ENCODE results near the gene TPCN2.
A peak's percentile ranks its signal among the peaks of the same experiment; 100 is the strongest.

The TPCN2 gene

GRCh38 chr11:69154938-69155301, 106.2 kb downstream of the TPCN2 start:
- DNase-seq, result no peak

DNA sequence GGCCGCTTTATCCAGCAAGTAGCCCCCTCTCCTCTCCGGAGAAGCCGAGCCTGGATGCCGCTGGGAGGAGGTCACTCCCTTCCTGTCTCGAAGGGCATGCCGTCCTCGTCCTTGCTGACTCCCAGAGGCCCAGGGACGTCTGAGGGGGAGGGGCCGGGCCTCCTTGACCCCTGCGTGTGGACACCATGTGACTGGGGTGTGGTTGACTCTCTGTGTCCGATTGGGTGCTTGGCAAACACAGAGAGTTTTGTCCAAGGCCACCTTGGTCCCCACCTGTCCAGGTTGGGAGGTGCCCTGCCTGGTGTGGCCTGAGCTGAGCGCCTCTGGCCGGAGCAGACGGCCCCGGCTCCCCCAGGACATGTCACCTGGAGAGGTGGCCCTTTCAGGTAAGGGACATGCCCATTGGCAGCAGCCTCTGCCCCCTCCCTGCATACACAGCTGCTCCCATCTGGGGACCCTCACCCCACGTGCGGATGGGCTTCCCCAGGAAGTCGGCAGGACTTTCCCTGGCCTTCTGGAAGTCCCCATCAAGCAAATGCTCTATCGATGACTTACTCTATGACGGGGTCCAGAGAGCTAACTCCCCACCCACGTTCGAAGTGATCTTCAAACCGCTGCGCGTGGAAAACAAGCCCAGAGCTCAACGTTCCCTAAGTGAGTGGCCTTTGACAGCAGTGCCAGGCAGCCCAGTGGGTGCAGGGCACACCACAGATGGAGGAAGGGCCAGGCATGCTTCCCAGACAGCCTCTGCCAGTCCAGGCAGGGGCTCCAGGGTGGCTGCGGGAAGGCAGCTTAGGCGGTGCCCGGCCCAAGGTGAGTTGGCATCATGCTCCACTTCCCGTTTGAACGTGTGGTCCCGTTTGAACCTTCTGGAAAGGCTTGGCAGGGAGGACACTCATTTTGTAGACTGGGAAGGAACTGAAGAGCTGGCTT, 106.8 kb downstream of the TPCN2 start, which contains the start of gene SMIM38:
SMIM38 (plus strand) TSS at position 634 of the 933 bp plus-strand sequence. CDS start 1,912 bp downstream, outside the sequence.
- no peak for DNase-seq

DNA sequence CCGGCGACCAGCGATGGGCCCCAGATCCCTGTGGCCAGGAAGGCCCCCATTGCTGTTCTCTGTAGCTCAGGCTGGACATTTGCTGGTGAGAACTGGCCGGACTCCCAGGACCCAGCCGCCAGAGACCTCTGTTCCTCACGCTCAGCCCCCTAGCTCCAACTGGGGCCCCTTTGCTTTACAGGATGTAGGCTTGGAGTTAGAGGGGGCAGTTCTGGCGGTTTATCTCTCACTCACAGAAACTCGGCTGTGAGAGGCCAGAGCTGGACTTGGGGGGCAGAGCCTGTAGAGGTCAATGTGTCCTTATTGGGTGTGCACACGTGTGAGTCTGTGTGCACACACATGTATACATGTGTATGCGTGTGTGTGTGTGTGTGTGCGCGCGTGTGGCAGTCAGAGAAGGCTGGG, 107.5 kb downstream of the TPCN2 start:
- no peak for DNase-seq

DNA sequence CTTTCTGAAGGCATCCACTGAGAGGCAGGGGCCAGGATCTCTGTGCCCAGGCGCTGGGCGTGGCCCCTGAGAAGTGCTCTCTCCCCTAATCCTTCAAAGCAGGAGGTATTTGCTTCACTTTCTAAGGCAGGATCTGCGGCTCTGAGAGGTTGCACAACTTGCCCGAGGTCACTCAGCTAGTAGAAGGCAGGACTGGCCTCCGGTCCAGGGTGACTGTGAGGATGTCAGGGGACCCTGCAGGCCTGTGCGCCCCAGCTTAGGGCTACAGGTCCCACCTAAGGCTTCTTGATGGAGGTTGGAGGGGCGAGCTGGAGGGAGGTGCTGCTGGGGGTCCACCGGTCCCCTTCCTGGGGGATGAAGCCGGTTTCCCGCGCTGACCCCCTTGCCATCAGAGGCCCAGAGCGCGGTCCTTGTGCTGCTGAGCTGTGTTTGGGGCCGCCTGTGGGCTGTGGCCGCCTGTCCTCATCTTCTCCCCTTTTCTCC, 108.0 kb downstream of the TPCN2 start:
- peak; percentile 37 for DNase-seq

GRCh38 chr11:69157156-69157821, 108.6 kb downstream of the TPCN2 start:
- DNase-seq, result peak; percentile 56

DNA sequence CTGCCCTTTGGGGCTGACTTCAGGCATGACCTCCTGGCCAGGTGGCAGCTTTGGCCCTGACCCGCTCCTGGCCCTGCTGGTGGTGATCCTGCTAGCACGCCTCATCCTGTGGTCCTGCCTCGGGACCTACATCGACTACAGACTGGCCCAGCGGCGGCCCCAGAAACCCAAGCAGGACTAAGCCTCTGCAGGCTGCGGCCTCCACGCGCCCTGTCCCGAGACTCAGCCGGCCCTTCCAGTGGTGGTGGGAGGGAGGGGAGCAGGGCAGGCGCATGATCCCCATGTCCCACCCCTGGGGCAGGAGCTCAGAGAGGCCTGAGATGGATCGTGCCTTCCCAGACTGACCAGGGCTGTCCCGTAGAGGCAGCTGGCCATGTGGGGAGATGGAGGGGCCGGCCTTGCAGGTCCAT, 109.1 kb downstream of the TPCN2 start:
- DNase-seq, result no peak

DNA sequence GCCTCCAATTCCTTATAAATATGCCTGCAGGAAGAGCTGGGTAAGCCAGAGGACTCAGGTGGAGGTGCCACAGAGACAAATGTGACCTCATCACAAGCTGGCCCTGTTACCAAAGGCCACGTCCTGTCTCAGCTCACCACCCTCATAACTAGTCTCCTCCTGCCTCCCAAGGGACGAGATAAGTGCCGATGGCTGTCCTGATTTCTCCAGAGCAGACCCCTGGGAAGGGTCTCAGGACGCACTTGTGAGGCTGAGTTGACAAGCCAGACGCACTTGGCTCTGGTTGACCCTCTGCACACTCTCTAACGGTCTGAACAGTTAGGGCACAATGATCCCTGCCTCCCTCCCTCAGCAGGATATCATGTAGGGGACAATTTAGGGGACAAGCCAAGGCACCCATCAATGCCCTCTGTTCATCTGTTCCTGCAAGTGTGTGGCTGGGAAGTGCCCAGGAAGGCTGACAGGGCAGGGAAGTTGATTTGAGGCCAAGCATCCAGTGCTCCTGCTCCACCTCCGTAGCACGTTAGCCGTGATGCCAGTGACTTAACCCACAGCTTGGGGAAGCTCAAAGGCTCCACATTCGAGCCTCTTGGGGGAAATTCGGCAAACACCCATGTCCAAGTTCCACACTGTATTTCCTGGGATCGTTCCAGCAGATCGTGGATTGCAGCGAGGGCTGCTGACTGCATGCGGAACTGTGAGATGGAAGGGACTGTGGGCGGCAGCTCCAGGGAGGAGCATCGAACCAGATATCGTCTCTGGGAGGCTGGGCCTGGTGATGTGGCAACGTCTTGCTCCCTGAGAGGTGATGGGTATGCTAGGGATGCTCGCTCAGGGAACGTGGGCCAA, 109.8 kb downstream of the TPCN2 start:
- DNase-seq, result no peak

- no peak for DNase-seq
These were observed 110.6 kb downstream of the TPCN2 start for GRCh38 chr11:69159150-69159852.

- no peak for DNase-seq
These were observed 111.8 kb downstream of the TPCN2 start for GRCh38 chr11:69160296-69161116.

DNA sequence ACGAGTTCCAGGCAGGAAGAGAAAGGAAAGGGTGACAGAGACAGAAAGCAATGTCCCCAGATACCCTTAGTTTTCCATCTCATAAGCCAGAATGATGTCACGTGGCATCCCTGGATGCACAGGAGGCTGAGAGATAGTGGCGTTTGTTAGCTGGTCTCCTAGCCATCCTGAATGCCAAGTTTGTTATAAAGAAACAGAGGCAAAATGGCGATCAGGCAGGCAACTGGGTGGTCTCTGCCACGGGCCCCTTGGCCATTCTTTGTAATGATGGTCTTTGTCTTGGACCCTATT, 112.3 kb downstream of the TPCN2 start:
- DNase-seq, result no peak

- DNase-seq, result no peak
These were observed 113.8 kb downstream of the TPCN2 start for GRCh38 chr11:69162505-69162904.

DNA sequence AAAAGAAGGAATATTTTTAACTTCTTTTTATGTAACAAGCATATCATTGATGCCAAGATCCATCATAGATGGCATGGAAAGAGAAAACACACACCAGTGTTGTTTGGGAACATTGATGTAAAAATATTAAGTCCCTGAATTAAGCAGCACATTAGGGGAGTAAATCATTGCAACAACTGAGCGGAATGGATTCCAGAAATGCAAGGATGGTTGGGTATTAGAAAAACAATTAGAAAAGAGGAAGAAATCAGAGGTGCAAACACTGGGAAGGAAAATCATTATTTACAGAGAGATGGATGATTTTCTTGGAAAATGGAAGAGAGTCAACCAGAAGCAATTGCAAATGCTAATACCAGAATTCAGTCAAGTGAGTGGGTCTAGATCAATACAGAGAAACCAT, 115.1 kb downstream of the TPCN2 start:
- DNase-seq, result no peak

- no peak for DNase-seq
These were observed 116.1 kb downstream of the TPCN2 start for GRCh38 chr11:69164824-69165223.

DNA sequence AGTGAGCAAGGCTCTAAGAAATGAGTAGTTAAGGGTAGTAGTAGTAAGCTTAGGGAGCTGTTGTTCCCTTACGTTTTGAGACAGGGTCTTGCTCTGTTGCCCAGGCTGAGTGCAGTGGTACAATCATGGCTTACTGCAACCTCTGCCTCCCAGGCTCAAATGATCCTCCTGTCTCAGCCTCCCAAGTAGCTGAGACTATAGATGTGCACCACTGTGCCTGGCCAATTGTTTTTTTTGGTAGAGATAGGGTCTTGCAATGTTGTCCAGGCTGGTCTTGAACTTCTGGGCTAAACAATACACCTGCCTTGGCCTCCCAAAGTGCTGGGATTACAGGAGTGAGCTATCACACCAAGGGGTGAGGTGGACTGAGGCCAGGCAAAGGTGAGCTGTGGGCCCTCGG, 117.0 kb downstream of the TPCN2 start:
- no peak for DNase-seq

DNA sequence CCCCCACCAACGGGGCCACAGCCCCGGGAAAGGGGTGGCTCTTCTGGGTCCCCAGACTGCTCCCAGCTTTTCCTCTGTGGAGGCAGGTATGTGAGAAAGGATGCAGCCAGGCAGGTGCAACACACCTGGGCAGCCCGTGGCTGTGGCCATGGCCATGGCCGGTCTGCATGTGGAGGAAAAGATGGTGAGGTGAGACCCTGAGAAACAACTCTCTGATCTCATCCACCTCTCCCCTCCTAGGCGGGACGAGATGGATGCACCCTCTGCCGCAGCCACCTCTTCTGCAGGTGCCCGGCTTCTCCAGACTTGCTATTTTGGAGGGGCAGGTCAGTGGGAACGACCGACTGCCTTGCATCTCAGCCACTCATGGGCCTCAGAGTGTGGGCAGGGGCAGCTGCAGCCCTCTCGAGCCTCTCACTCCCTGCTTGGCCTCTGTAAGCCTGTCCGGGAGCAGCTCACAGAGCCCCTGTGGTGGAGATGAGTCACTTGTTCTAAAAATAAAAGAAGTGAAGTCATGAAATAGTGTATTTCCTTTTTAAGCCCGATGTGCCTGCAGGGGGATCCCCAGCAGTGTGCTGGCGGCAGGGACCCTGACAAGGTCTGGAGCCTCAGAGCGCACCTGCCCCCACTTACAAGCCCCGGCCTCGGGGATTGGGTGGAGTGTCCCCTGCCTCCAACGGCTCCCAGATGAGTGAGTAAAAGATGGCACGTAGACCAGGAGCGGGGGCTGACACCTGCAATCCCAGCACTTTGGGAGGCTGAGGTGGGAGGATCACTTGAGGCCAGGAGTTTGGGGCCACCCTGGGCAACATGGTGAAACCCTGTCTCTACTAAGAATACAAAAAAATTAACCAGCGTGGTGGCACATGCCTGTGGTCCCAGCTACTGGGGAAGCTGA, 117.7 kb downstream of the TPCN2 start:
- DNase-seq, result peak; percentile 8

DNA sequence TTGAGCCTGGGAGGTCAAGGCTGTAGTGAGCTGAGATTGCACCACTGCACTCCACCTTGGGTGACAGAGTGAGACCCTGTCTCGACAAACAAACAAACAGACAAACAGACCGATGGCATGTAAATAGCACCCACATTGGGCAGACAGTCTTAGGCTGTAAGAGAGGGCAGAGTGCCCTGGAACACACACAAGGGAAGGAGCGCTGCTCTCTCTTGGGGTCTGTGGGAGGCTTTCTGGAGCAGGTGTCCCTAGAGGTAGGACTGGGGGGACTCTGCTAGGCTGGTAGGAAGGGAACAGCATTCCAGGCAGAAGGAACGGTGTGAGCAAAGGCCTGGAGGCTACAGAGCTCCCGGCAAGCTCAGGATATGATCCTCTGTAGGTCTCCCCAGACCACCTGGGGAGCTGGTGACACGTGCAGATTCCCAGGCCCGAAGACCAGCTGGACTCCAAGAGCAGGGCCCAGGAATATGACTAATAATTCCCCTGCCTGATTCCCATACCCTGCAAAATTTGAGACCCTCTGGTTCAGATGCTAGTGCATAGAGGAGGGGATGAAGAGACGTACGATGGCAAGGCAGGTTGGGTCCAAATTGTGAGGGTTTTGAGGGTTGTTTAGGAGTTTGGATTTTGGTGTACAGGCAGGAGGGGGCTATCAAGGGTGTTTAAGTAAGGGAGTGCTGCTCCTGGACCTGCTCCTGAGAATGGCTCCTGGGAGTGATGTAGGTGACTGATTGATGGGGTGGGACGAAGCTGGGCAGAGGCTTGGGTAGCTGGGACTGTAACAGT, 118.6 kb downstream of the TPCN2 start:
- DNase-seq, result no peak

DNA sequence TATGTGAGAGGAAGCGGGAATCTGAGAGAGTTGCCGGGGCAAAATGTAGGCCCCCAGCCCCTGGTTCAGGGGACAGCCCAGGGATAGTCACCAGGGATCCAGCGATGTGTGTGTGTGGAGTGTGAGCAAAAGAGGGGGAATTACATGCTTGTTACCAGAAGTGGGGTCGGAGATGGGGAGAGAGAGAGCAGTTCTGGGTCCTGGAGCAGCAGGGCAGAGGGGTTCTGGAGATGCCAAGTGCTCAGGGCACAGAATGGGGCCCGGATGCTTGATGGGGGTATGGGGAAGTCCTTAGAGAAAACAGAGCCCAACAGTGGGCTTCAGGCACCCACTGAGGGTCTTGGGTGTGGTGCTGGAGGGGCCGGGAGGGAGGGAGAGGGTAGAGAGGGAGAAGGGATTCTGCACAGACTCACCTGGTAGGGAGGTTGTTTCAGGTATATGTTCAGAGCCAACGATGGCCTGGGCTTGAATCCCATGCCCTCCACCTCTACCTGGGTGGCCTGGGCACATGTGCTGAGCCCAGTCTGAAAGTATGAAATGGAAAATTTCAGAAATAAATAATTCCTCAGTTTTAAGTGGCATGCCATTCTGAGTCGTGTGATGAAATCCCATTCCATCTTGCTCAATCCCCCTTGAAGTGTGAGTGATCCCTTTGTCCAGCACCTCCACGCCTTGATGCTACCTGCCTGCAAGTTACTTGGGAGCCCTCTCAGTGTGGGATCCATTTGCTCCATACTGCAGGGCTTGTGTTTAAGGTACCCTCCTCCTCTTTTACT, 119.4 kb downstream of the TPCN2 start:
- no peak for DNase-seq

DNA sequence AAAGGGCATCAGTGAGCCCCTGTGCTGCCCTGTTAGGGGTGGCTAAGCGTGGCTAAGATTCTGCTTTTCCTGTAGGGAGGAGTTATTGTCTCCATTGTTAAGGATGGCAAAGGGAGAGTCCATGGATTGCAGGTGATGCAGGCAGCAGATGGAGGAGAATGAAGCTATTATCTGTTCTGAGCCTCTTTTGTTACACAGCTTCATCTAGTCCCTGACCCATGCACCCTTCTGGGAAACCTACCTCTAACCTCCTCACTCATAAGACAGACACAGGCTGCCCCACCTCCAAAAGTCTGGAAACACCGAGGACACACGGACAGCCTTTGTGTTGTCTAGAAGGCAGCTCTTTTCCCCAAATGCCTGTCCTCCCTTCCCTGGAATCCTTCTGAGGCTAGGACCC, 120.7 kb downstream of the TPCN2 start:
- no peak for DNase-seq

DNA sequence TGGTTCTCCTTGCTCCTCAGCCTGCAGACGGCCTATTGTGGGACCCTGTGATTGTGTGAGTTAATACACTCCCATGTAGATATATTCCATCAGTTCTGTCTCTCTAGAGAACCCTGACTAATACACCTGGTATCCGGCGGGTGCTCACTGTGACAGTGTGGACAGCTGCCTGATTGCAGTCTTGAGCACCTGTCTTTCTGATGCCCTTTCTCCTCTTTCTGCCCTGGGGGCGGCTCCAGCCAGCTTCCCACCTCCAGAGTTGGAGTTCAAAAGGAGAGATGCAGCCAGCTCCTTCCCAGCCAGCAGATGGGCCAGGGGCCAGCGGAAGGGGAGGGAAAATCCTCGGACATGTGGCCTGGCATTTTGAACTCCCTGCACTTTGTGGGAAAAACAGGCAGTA, 122.0 kb downstream of the TPCN2 start:
- DNase-seq, result no peak
